ENCODE measurements around the gene EYA2. TPM values are rescaled to one million over a fixed set of nuclear protein-coding genes. Genes with fewer than 3 reads are reported as not detected.

The EYA2 gene
- polyA plus RNA-seq, 2 donors, result 21.5 to 23.6 TPM

DNA sequence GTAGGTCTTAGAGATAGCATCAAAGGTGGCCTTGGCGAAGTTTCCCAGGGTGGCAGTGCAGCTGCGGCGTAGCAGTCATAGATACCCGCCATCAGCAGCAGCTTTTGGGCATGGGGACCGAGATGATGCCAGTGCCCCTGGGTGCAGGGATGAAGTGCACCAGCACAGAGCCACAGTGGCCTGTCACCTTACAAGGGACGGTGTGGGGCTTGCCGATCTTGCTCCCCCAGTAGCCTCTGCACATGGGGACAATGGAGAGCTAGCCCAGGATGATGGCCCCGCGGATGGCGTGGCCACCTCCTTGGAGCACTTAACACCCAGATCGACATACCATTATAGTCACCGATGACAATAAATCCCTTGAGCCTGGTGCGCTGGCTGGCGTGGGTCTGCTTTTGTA, 266.3 kb downstream of the EYA2 start:
- H3K4me1 ChIP-seq (ENCODE audit: control insufficient read depth in 2 of 2, insufficient read depth in 2 of 2, low read length in 1 of 2), result no peaks in the 10 kb centered on the region
- 88% methylated on average over 14 of the region's 14 CpGs for WGBS, 2 donors

DNA sequence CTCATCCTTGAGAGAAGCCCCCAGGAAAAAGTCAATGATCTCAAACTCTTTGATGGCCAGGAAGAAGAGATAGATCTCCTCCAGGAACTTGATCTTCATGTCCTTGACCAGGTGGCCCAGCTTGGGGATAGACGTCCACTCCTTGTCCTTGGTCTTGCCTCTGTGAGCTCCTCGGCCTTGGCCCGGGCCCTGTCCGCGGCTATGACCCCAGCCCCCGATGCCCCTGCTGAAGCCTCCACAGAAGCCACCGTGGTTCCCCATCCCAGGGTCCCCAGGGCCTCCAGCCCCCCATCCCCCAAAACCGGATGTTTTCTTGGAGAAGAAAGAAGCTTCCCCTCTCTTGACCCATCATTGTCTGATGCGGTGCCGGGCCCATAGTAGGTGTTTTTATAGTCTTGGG, 266.8 kb downstream of the EYA2 start:
- no peak overlapping the region for H3K27ac ChIP-seq (ENCODE audit: low read depth in 2 of 2, low read length in 1 of 2)
- 90 to 91% methylated on average over 10 of the region's 10 CpGs for WGBS, 2 donors
- peaks cover 0 to 2% of the 10 kb centered on the region in 2 donors for H3K36me3 ChIP-seq (ENCODE audit: control insufficient read depth in 2 of 2, insufficient read depth in 2 of 2, low read length in 1 of 2)
- H3K4me3 ChIP-seq (ENCODE audit: low read depth in 1 of 2, low read length in 2 of 2), result no peak overlapping the region
- H3K4me1 ChIP-seq (ENCODE audit: control insufficient read depth in 2 of 2, insufficient read depth in 2 of 2, low read length in 1 of 2), result no peaks in the 10 kb centered on the region
- no peaks in the 10 kb centered on the region for H3K27me3 ChIP-seq (ENCODE audit: control insufficient read depth in 1 of 2, insufficient read depth in 2 of 2, low read length in 2 of 2)
- H3K9me3 ChIP-seq (ENCODE audit: control insufficient read depth in 2 of 2, insufficient read depth in 1 of 2, low read depth in 1 of 2, low read length in 1 of 2), result no peaks in the 10 kb centered on the region

More for the DNA sequence above, 266.3 kb downstream of the EYA2 start:
- Histone ChIP-seq H3K27me3 (ENCODE audit: control insufficient read depth in 1 of 2, insufficient read depth in 2 of 2, low read length in 2 of 2) (no peaks in the 10 kb centered on the region), H3K27ac (ENCODE audit: low read depth in 2 of 2, low read length in 1 of 2) (no peak overlapping the region), H3K4me3 (ENCODE audit: low read depth in 1 of 2, low read length in 2 of 2) (no peak overlapping the region), H3K9me3 (ENCODE audit: control insufficient read depth in 2 of 2, insufficient read depth in 1 of 2, low read depth in 1 of 2, low read length in 1 of 2) (no peaks in the 10 kb centered on the region), H3K36me3 (ENCODE audit: control insufficient read depth in 2 of 2, insufficient read depth in 2 of 2, low read length in 1 of 2) (peaks cover 0 to 2% of the 10 kb centered on the region in 2 donors)

DNA sequence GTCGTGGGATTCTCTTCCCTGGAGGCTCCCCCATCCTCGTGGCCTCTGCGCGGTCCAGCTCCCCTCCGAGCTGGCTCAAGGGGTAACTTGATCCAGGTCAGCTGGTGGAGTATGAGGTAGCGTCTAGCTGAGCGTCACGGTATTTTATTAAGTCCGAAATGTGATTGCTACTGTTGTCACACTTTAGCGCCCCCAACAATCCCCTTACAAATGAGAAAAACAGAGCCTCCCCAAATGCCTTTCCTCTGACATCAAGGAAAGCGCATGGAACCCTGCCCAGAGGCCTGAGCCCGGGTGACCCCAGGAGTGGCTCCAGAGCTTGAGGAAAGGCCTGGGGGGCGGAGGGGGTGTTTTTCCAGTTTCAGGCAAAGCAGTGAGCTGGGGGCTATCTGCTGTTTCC, 269.5 kb downstream of the EYA2 start:
- 85 to 91% methylated on average over 13 of the region's 13 CpGs for WGBS, 2 donors

DNA sequence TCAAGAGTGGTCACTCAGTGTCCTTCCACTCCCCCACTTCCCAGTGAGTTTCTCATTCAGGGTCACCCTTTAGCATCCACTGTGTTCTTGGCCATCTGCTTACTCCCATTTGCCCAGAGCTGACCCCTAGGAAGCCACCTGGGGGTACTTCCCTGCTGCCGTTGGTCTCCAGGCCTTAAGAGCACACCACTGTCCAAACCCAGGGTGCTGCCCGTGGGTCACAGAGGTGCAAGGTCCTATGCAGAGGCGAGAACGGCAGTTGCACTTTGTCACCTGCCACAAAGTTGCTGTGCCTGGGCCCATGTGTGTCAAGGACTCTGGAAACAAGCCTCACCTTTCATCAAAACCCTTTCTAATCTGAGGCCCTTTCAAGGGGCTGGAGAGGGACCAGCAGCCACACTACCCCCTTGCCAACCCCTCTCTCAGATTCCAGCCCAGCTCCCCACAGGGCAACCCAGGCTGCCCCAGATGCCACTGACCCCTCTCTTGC, 270.8 kb downstream of the EYA2 start:
- H3K4me1 ChIP-seq (ENCODE audit: control insufficient read depth in 2 of 2, insufficient read depth in 2 of 2, low read length in 1 of 2), result no peaks in the 10 kb centered on the region
- peaks cover 0 to 5% of the 10 kb centered on the region in 2 donors for H3K36me3 ChIP-seq (ENCODE audit: control insufficient read depth in 2 of 2, insufficient read depth in 2 of 2, low read length in 1 of 2)
- H3K27ac ChIP-seq (ENCODE audit: low read depth in 2 of 2, low read length in 1 of 2), result no peak overlapping the region
- no peak overlapping the region for H3K4me3 ChIP-seq (ENCODE audit: low read depth in 1 of 2, low read length in 2 of 2)
- no peaks in the 10 kb centered on the region for H3K9me3 ChIP-seq (ENCODE audit: control insufficient read depth in 2 of 2, insufficient read depth in 1 of 2, low read depth in 1 of 2, low read length in 1 of 2)
- 82 to 88% methylated on average over 4 of the region's 4 CpGs for WGBS, 2 donors
- H3K27me3 ChIP-seq (ENCODE audit: control insufficient read depth in 1 of 2, insufficient read depth in 2 of 2, low read length in 2 of 2), result no peaks in the 10 kb centered on the region

More for the DNA sequence above, 269.5 kb downstream of the EYA2 start:
- H3K4me3 ChIP-seq (ENCODE audit: low read depth in 1 of 2, low read length in 2 of 2), result no peak overlapping the region
- H3K27ac ChIP-seq (ENCODE audit: low read depth in 2 of 2, low read length in 1 of 2), result no peak overlapping the region
- H3K27me3 ChIP-seq (ENCODE audit: control insufficient read depth in 1 of 2, insufficient read depth in 2 of 2, low read length in 2 of 2), result no peaks in the 10 kb centered on the region
- no peaks in the 10 kb centered on the region for H3K4me1 ChIP-seq (ENCODE audit: control insufficient read depth in 2 of 2, insufficient read depth in 2 of 2, low read length in 1 of 2)
- peaks cover 0 to 5% of the 10 kb centered on the region in 2 donors for H3K36me3 ChIP-seq (ENCODE audit: control insufficient read depth in 2 of 2, insufficient read depth in 2 of 2, low read length in 1 of 2)
- H3K9me3 ChIP-seq (ENCODE audit: control insufficient read depth in 2 of 2, insufficient read depth in 1 of 2, low read depth in 1 of 2, low read length in 1 of 2), result no peaks in the 10 kb centered on the region

DNA sequence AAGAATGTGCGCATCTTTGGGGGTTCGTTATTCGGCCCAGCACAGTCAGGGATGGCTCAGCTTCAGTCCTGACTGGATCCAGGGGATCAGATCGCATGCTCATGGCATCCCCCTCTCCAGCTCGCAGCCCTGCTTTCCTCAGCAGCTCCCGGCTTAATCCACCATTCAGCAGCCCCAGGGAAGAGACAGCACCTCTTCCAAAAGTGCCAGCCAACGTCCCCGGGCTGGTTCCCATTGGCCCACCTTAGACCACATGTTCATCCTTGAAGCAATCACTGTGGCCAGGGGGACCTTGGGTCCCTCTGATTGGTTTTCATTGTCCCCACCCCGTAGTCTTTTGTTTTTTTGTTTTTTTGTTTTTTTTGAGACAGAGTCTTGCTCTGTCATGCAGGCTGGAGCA, 273.2 kb downstream of the EYA2 start:
- 82 to 84% methylated on average over 9 of the region's 9 CpGs for WGBS, 2 donors
- Histone ChIP-seq H3K9me3 (ENCODE audit: control insufficient read depth in 2 of 2, insufficient read depth in 1 of 2, low read depth in 1 of 2, low read length in 1 of 2) (no peaks in the 10 kb centered on the region), H3K4me3 (ENCODE audit: low read depth in 1 of 2, low read length in 2 of 2) (no peak overlapping the region), H3K36me3 (ENCODE audit: control insufficient read depth in 2 of 2, insufficient read depth in 2 of 2, low read length in 1 of 2) (peaks cover 0 to 10% of the 10 kb centered on the region in 2 donors), H3K4me1 (ENCODE audit: control insufficient read depth in 2 of 2, insufficient read depth in 2 of 2, low read length in 1 of 2) (no peaks in the 10 kb centered on the region), H3K27ac (ENCODE audit: low read depth in 2 of 2, low read length in 1 of 2) (no peak overlapping the region), H3K27me3 (ENCODE audit: control insufficient read depth in 1 of 2, insufficient read depth in 2 of 2, low read length in 2 of 2) (no peaks in the 10 kb centered on the region)

DNA sequence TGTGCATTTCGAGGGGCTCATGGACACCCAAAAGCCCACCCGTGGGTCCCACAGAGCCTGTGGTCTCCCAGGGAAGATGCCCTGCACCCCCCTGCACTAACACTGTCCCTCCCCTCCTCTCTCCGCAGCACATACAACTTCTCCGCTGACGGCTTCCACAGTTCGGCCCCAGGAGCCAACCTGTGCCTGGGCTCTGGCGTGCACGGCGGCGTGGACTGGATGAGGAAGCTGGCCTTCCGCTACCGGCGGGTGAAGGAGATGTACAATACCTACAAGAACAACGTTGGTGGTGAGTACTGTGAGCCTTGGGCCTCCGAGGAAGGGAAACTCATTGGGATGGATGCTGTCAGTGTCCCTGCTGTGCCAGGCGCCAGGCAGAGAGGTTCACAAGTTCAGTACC, 277.9 kb downstream of the EYA2 start:
- no peaks in the 10 kb centered on the region for H3K27me3 ChIP-seq (ENCODE audit: control insufficient read depth in 1 of 2, insufficient read depth in 2 of 2, low read length in 2 of 2)
- peaks cover 0 to 16% of the 10 kb centered on the region in 2 donors for H3K36me3 ChIP-seq (ENCODE audit: control insufficient read depth in 2 of 2, insufficient read depth in 2 of 2, low read length in 1 of 2)
- H3K9me3 ChIP-seq (ENCODE audit: control insufficient read depth in 2 of 2, insufficient read depth in 1 of 2, low read depth in 1 of 2, low read length in 1 of 2), result no peaks in the 10 kb centered on the region
- 90 to 92% methylated on average over 16 of the region's 16 CpGs for WGBS, 2 donors
- no peak overlapping the region for H3K4me3 ChIP-seq (ENCODE audit: low read depth in 1 of 2, low read length in 2 of 2)
- no peak overlapping the region for H3K27ac ChIP-seq (ENCODE audit: low read depth in 2 of 2, low read length in 1 of 2)
- H3K4me1 ChIP-seq (ENCODE audit: control insufficient read depth in 2 of 2, insufficient read depth in 2 of 2, low read length in 1 of 2), result no peaks in the 10 kb centered on the region

DNA sequence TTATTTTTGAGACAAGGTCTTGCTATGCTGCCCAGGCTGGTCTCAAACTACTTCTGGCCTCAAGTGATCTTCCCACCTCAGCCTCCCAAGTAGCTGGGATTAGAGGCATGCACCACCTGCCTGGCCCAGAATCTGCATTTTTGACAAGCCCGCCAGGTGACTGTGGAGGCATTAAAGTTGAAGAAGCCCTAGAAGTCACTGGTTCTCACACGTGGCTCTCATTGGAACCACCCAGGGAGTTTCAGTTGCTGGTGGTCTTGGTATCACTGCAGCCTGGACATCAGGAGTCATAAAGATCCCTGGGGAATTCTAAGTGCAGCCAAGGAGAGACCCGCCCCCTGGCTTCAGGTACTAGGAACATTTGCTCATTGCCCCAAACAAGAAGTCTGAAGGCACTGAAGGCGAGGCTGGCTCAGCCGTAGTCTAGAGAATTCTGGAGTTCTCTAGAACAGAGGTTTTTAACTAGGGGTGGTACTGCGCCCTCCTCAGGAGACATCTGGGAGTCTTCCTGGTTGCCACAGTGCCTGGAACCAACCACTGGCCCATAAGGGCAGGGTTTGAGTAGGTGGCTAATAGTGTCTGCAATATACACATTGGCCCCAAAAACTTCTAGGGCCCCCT, 279.1 kb downstream of the EYA2 start:
- no peaks in the 10 kb centered on the region for H3K27me3 ChIP-seq (ENCODE audit: control insufficient read depth in 1 of 2, insufficient read depth in 2 of 2, low read length in 2 of 2)
- H3K36me3 ChIP-seq (ENCODE audit: control insufficient read depth in 2 of 2, insufficient read depth in 2 of 2, low read length in 1 of 2), result peaks cover 0 to 16% of the 10 kb centered on the region in 2 donors
- H3K27ac ChIP-seq (ENCODE audit: low read depth in 2 of 2, low read length in 1 of 2), result no peak overlapping the region
- H3K4me3 ChIP-seq (ENCODE audit: low read depth in 1 of 2, low read length in 2 of 2), result no peak overlapping the region
- WGBS, 2 donors, result 89 to 90% methylated on average over 6 of the region's 6 CpGs
- H3K4me1 ChIP-seq (ENCODE audit: control insufficient read depth in 2 of 2, insufficient read depth in 2 of 2, low read length in 1 of 2), result no peaks in the 10 kb centered on the region
- H3K9me3 ChIP-seq (ENCODE audit: control insufficient read depth in 2 of 2, insufficient read depth in 1 of 2, low read depth in 1 of 2, low read length in 1 of 2), result no peaks in the 10 kb centered on the region

DNA sequence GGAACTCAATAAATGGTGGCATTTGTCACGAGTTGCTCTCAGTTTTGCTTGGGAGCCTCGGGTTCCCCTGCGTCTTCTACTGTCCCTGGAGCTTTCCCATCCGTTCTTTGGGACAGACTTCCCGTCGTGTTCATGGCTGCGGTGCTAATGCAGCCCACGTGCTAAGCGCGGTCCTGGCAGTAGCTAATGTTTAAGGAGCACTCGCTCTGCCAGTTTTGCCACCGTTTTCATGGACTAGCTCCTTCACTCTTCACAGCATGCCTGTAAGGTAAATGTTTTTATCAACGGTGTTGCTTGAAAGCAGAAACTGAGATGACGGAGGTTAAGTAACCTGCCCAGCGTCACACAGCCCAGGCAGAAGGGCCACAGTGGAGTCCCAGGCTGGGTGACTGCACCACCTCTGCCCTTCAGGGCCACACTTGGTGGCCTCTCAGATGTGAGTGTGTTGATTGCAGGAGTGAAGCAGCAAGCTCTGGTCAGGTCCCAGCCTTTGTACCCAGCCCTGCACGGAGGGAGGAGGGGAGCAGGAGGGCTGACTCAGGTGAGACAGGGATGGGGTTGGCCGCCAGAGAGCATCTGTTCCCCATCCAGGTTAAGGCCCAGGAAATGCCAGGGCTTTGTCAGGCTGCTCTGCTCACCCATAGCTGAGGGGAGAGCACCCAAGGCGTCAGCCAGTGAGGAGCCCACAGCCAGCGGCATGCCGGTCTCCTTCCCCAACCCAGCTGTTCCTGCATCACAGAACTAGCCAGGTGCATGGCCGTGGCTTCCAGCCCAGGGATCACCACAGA, 280.0 kb downstream of the EYA2 start:
- Histone ChIP-seq H3K4me3 (ENCODE audit: low read depth in 1 of 2, low read length in 2 of 2) (no peak overlapping the region), H3K36me3 (ENCODE audit: control insufficient read depth in 2 of 2, insufficient read depth in 2 of 2, low read length in 1 of 2) (peaks cover 0 to 16% of the 10 kb centered on the region in 2 donors)
- WGBS, 2 donors, result 78 to 87% methylated on average over 20 to 21 of the region's 21 CpGs

DNA sequence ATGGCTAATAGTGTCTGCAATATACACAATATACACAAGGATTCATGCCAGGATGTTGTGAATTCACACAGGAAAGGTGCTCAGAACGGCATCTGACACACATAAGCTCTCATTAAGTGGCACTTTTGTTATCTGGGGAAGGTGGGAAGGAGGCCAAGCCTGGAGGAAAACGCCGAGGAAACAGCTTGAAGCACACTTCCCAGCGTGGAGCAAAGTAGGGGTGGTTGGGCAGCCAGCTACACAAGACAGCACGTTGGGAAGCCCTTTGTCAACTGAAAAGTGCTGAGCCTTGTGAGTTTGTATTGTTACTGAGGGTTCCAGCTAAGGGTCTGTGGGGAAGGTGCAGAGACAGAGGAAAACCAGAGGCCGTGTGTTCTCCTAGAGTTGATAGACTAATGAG, 280.9 kb downstream of the EYA2 start:
- Histone ChIP-seq H3K9me3 (ENCODE audit: control insufficient read depth in 2 of 2, insufficient read depth in 1 of 2, low read depth in 1 of 2, low read length in 1 of 2) (no peaks in the 10 kb centered on the region), H3K4me3 (ENCODE audit: low read depth in 1 of 2, low read length in 2 of 2) (no peak overlapping the region), H3K27ac (ENCODE audit: low read depth in 2 of 2, low read length in 1 of 2) (no peak overlapping the region), H3K4me1 (ENCODE audit: control insufficient read depth in 2 of 2, insufficient read depth in 2 of 2, low read length in 1 of 2) (no peaks in the 10 kb centered on the region), H3K36me3 (ENCODE audit: control insufficient read depth in 2 of 2, insufficient read depth in 2 of 2, low read length in 1 of 2) (peaks cover 0 to 16% of the 10 kb centered on the region in 2 donors), H3K27me3 (ENCODE audit: control insufficient read depth in 1 of 2, insufficient read depth in 2 of 2, low read length in 2 of 2) (no peaks in the 10 kb centered on the region)
- WGBS, 2 donors, result 38 to 50% methylated on average over 6 of the region's 6 CpGs

More for the DNA sequence above, 280.0 kb downstream of the EYA2 start:
- Histone ChIP-seq H3K4me1 (ENCODE audit: control insufficient read depth in 2 of 2, insufficient read depth in 2 of 2, low read length in 1 of 2) (no peaks in the 10 kb centered on the region), H3K27ac (ENCODE audit: low read depth in 2 of 2, low read length in 1 of 2) (no peak overlapping the region), H3K27me3 (ENCODE audit: control insufficient read depth in 1 of 2, insufficient read depth in 2 of 2, low read length in 2 of 2) (no peaks in the 10 kb centered on the region), H3K9me3 (ENCODE audit: control insufficient read depth in 2 of 2, insufficient read depth in 1 of 2, low read depth in 1 of 2, low read length in 1 of 2) (no peaks in the 10 kb centered on the region)

Data from esophagus (tissue), 2 donors.